BJ (cell line): ENCODE measurements around the gene HYAL1. TPM values are rescaled to one million over a fixed set of nuclear protein-coding genes. Genes with fewer than 3 reads are reported as not detected.
"Not testable (repeated sequence)": the region's sequence is repeated elsewhere in the genome, so short reads cannot be mapped to it uniquely, and the experiment has no call there.

Source experiments
- CTCF ChIA-PET: fragments of 350-600 bp; formaldehyde crosslinking; extraction: SDS; loops from one replicate; lab custom pipeline; 2021; ENCODE audit warnings: antibody characterized with exemption, inconsistent platforms; lab: Yijun Ruan, JAX
- POLR2A ChIA-PET: fragments of 300-600 bp; sonication (Branson Sonifier 250); formaldehyde crosslinking; extraction: SDS; loops from one replicate; lab custom pipeline; 2021; ENCODE audit warnings: antibody characterized with exemption; lab: Charles Lee
- DNase-seq: peaks from one replicate; pipeline ENCODE4 v3.0.0-alpha.2; 2011; ENCODE audit warnings: low read depth
- H3K27me3 ChIP-seq: 2 replicates; pipeline ENCODE4 v1.6.0; 2011; ENCODE audit warnings: low read length; ENCODE audit not compliant: control insufficient read depth, insufficient read depth
- H3K36me3 ChIP-seq: 2 replicates; pipeline ENCODE4 v1.5.1; 2011; ENCODE audit warnings: low read length; ENCODE audit not compliant: control insufficient read depth, insufficient read depth
- H3K4me3 ChIP-seq: 2 replicates; pipeline ENCODE4 v1.5.1; 2011; ENCODE audit warnings: low read depth, mild to moderate bottlenecking, control low read depth, low read length
- CTCF ChIP-seq: IDR thresholded peaks from 2 replicates; pipeline ENCODE4 v1.5.1; 2011; ENCODE audit warnings: low read depth, mild to moderate bottlenecking, control low read depth, inconsistent platforms, low read length, moderate library complexity; ENCODE audit not compliant: insufficient read depth
- polyA plus RNA-seq: library from polyadenylated mRNA; depleted of rRNA; stranded (reverse); fragments of >200 nt; gene quantifications from 2 replicates; pipeline ENCODE4 v1.2.3, GENCODE V29; 2011

Gene HYAL1
- polyA plus RNA-seq, 1 experiment, result 0.10 TPM

GRCh38 chr3:50263478-50264382 is 39.6 kb downstream of the HYAL1 start:
- CTCF ChIA-PET, result interaction anchor here (0.7 to 4.9 kb wide), 10 partner anchors 8 to 69 kb away, joined by 3 to 58 read pairs (median 6); partner anchors contain the start of gene SEMA3B
- no peak for TF ChIP-seq CTCF
- no peak overlapping the region for H3K4me3 ChIP-seq
- peaks cover 4% of the 10 kb centered on the region; the same call in 1 of the 2 replicates for H3K36me3 ChIP-seq
- POLR2A ChIA-PET, result no interaction called here
- DNase-seq, result no peak
- H3K27me3 ChIP-seq, result no peaks in the 10 kb centered on the region

GRCh38 chr3:50262778-50263177 is 40.6 kb downstream of the HYAL1 start:
- DNase-seq, result no peak
- no peaks in the 10 kb centered on the region for H3K27me3 ChIP-seq
- ChIA-PET CTCF (interaction anchor here (0.7 to 4.9 kb wide), 5 partner anchors 7 to 37 kb away, joined by 3 to 58 read pairs (median 6); partner anchors contain the start of gene SEMA3B), POLR2A (no interaction called here)
- H3K36me3 ChIP-seq, result peaks cover 8% of the 10 kb centered on the region
- TF ChIP-seq CTCF, result no peak
- no peak overlapping the region for H3K4me3 ChIP-seq

- CTCF ChIA-PET, result interaction anchor here (4.9 to 13.0 kb wide), 3 partner anchors 9 to 34 kb away, joined by 51 to 114 read pairs (median 58); partner anchors contain the start of gene SEMA3B
Measured at GRCh38 chr3:50262200-50262599, 41.2 kb downstream of the HYAL1 start.

GRCh38 chr3:50261505-50261904 is 41.9 kb downstream of the HYAL1 start:
- CTCF ChIA-PET, result interaction anchor here (3.3 to 13.0 kb wide), 4 partner anchors 10 to 63 kb away, joined by 17 to 114 read pairs (median 54); partner anchors contain the start of gene SEMA3B
- Histone ChIP-seq H3K36me3 (peaks cover 21% of the 10 kb centered on the region), H3K27me3 (no peaks in the 10 kb centered on the region), H3K4me3 (no peak overlapping the region)
- POLR2A ChIA-PET, result no interaction called here
- TF ChIP-seq CTCF, result no peak
- no peak for DNase-seq

More at GRCh38 chr3:50262200-50262599, 41.2 kb downstream of the HYAL1 start:
- H3K4me3 ChIP-seq, H3K27me3 ChIP-seq, DNase-seq, POLR2A ChIA-PET: not testable (repeated sequence)
- peaks cover 14% of the 10 kb centered on the region for H3K36me3 ChIP-seq

GRCh38 chr3:50260942-50261441 is 42.4 kb downstream of the HYAL1 start:
- no peaks in the 10 kb centered on the region for H3K27me3 ChIP-seq
- POLR2A ChIA-PET, result no interaction called here
- TF ChIP-seq CTCF, result no peak
- no peak for DNase-seq
- peaks cover 26% of the 10 kb centered on the region for H3K36me3 ChIP-seq
- peak overlapping the region; percentile 51 for H3K4me3 ChIP-seq
- CTCF ChIA-PET, result interaction anchor here (1.6 to 13.0 kb wide), 5 partner anchors 10 to 63 kb away, joined by 12 to 114 read pairs (median 51); partner anchors contain the start of gene SEMA3B
